ENCODE measurements around the gene NAGPA.
"Not testable (repeated sequence)": the region's sequence is repeated elsewhere in the genome, so short reads cannot be mapped to it uniquely, and the experiment has no call there.

Gene NAGPA

GRCh38 chr16:5033256-5034166, at the start of gene NAGPA:
TSS of gene NAGPA (minus strand) at chr16:5033935. CDS start at chr16:5033914, 21 bp downstream.
- DNase-seq, result peak; percentile 8

- not testable (repeated sequence) for DNase-seq
These were observed 47.3 kb upstream of the NAGPA start for GRCh38 chr16:5080996-5081395.

DNA sequence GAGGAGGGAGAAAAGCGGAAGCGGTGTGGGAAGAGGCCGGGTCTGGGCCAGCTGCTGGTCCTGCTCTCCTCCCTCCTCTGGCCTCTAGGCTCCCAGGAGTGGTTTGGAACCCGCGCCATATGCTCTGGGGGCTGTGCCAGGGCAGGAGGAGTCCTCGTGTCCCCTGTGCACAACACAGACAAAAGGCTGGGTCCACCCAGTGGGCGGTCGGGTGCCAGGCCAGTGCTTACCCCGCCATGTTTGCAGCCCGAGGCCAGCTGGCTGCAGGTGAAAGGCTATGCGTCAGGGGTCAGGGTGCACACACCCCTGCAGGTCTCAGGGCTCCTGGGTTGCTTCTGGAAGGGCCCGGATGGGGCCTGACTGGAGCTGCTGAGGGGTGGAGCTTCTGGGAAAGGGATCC, 46.7 kb upstream of the NAGPA start:
- not testable (repeated sequence) for DNase-seq

GRCh38 chr16:5078626-5079025, 44.9 kb upstream of the NAGPA start:
- DNase-seq, result no peak

GRCh38 chr16:5077304-5077703, 43.6 kb upstream of the NAGPA start:
- no peak for DNase-seq

DNA sequence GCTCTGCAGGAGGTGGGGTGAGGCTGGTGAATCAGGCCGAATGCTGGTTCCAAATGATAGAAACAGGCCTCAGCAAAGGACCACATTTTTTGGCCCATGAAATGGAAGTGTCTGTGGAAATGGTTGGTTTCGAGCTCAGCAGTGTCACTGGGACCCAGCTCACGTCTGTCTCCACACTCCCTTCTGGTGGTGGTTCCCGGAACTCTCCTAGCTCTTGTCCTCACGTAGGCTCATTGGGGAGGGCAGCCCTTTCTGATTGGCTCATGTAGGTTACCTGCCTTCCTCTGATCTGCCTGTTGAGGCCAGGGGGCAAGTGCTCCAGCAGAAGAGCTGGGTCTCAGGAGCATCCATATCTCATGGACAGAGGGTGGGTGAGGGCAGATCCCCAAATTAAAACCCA, 41.9 kb upstream of the NAGPA start:
- no peak for DNase-seq

DNA sequence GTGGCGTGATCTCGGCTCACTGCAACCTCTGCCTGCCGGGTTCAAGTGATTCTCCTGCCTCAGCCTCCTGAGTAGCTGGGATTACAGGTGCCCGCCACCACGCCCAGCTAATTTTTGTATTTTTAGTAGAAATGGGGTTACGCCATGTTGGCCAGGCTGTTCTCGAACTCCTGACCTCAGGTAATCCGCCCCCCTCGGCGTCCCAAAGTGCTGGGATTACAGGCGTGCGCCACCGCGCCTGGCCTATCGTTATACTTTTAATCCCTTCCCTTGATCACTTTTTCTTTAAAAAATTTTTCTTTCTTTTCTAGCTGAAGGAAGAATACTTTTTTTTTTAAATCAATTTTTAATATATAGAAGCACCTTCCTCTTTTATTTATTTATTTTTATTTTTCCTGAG, 40.0 kb upstream of the NAGPA start:
- not testable (repeated sequence) for DNase-seq

DNA sequence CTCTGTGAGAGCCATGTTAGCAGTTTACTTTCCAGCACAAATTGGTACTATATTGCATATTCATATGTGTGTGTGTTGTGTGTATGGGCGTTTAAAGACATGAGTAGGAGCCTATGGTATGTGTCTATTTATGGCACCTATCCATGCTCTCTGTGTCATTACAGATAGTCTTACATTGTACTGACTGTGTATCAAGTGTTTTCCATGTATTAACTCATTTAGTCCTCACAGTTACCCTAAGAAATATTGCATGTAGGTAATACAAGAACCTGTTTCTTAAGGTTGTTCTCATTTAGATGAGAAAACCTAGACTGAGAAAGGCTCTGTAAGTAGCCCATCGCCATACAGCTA, 39.5 kb upstream of the NAGPA start:
- no peak for DNase-seq

DNA sequence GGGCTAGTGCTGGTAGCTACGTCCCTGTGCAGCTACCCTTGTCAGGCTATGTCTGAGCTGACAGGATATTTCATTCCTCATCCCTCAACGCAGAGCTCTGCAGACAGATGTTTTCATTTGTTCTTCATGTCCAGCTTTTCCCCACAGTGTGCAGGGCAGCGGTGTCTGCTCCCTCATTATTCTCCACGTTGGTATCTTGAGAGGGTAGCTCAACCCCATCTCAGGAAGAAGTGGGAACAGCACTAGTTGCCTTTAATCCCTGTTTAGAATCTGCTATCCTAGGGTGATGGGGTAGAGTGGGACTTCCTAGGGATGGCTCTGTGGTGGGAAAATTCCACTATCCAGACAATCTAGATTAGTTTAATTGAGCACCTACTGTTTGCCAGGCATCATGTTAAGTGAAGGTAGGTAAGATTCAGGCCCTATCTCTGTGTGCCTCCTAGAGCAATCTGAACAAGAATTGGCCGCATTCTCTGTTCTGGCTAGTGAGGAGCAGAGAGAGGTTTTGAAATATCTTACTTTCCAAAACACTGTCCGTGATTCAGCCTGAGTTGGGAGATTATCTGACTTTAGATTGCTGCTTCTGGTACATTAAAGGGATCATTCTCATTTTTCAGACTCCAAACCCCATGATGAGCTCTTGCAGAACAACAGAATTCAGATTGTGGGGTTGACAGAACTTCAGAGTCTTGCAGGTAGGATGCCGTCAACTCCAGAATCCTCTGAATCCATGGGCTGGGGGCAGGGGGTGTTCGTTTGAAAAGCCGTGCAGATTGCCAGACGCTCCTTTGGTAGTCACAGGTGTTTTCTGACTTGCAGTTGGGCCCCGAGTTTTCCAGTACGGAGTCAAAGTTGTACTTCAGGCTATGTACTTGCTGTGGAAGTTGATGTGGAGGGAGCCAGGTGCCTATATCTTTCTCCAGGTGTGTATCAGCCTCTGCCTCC, 38.9 kb upstream of the NAGPA start:
- DNase-seq, result no peak

- peak; percentile 34 for DNase-seq
These were observed 38.1 kb upstream of the NAGPA start, which contains the start of gene ALG1 for GRCh38 chr16:5071681-5072333. TSS of gene ALG1 (plus strand) at chr16:5071843. CDS start at chr16:5071850, 7 bp downstream.

GRCh38 chr16:5071341-5071680, 37.6 kb upstream of the NAGPA start:
- no peak for DNase-seq

DNA sequence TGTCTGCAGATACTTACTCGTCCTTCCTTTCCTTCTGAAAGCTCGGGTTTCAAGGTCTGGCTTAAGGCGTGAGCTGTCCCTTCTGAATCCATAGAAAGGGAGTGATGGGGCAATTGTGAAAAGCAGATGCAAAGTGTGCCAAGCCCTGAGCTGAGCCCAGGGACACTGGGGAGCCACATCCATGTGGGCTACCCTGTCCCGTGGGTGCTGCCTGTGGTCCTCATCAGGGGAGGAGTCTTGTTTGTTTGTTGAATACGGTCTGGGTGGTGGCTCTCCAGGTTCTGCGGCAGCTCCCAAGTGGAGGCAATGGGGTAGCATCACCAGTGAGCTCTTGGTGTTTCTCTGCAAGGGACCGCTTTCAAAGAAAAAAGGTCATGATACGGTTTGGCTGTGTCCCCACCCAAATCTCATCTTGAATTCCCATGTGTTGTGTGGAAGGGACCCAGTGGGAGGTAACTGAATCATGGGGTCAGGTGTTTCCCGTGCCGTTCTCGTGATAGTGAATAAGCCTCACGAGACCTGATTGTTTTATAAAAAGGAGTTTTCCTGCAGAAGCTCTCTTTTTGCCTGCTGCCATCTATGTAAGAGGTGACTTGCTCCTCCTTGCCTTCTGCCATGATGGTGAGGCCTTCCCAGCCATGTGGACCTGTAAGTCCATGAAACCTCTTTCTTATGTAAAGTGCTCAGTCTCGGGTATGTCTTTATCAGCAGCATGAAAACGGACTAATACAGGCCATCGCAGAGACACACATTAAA, 36.9 kb upstream of the NAGPA start:
- no peak for DNase-seq

- DNase-seq, result no peak
These were observed 36.1 kb upstream of the NAGPA start for GRCh38 chr16:5069854-5070253.

DNA sequence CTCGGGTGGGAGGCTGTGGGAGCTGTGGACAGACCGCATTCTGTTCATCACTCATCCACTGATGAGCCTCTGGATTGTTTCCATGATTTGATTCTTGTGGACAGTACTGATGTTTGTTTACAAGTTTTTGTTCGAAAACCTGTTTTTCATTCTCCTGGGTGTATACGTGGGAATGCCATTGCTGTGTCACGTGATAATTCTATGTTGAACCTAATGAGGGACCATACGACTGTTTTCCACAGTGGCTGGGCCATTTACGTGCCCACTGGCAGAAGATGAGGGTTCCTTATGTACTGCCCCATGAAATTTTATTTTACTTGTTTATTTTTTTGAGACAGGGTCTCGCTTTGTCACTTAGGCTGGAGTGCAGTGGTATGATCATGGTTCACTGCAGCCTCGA, 35.3 kb upstream of the NAGPA start:
- DNase-seq, result no peak

- DNase-seq, result no peak
These were observed 32.8 kb upstream of the NAGPA start for GRCh38 chr16:5066511-5066910.

GRCh38 chr16:5065813-5066212, 32.1 kb upstream of the NAGPA start, which contains the start of gene C16orf89:
TSS of gene C16orf89 (minus strand) at chr16:5065956. CDS start at chr16:5065908, 48 bp downstream.
- DNase-seq, result no peak

DNA sequence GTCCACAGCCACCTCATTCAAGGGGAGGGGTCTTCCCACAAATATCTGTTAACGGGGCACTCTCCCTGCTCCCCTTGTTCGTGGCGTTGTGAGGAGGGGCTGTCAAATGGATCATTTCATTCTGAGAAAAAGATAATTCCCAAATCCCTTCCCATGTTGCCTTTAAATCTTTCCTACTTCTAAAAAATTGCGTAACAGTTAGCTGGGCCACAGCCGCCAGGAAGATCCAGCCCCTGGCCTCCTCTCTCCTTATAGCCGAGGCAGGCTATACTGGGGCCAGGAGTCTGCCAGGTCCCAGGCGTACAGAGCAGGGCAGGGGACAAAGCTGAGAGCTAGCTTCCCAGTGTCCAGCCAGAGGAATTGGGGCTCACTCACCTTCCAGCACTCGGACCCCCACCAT, 31.6 kb upstream of the NAGPA start:
- no peak for DNase-seq

- DNase-seq, result peak; percentile 7
These were observed 31.2 kb upstream of the NAGPA start for GRCh38 chr16:5064915-5065314.

DNA sequence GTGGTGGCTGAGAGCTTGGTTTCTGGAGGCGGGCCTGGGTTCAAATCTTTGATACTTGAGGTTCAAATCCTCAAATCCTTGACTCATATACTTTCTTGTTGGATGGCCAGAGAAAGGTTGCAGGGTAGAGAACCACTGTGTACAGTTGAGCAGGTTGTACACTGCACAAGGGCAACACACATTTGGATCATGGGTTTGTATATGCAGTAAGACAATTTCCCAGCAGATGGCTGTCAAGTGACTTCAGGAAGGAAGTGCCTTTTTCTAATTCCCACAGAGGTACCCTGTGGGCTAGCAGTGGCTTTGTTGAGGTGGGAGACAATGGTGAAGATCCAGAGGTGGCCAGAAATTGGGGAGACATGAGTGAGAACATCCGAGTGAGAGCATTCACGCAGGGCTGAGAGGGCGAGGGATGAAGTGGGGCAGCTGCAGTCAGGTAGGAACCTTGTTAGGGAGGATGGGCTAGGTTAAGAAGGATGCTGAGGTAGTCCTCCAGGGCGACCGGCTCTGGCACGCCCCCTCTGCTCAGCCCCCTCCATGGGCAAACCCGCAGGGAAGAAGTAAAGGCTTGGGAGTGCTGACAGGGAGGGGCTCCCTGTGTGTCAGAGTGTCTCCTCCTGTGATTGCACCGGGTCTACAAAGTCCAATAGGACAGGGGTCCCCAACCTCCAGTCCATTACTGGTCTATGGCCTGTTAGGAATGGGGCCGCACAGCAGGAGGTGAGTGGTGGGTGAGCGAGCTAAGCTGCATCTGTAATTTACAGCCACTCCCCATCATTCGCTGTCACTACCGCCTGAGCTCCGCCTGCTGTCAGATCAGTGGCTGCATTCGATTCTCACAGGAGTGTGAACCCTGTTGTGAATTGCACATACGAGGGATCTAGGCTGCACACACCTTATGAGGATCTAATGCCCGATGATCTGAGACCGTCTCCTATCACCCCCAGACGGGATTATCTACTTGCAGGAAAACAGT, 29.3 kb upstream of the NAGPA start:
- no peak for DNase-seq

GRCh38 chr16:5062051-5062450, 28.3 kb upstream of the NAGPA start:
- no peak for DNase-seq

DNA sequence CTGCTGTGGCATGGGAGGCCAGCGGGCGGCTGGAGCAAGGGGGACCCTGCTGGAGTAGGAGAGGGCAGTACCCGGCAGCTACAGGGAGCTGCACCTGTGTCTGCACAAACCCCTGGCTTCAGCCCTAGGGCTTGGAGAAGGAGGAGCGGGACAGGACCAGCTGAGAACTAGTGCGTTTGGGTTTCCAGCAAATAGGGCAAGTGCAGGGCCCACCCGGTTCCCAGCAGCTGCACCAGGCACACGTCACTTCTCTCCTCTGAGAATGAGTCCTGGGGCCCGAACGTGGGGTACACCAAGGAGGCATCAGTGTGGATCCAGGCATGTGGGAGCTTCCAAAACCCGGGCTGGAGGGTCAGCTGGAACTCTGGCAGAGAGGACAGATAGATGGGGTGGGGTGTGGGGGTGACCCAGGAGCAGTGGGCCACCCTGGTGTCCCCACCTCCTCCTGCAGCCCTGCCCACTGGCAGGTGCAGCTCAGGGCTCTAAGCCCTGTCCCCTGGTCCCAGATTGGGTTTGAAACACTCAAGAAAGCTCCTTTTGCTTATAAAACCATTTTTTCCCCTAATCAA, 26.4 kb upstream of the NAGPA start:
- no peak for DNase-seq

Measured in NCI-H2029 treated with DMSO at 0.1 percent for 48 hours (cell line).